Skin epidermis (tissue), 12 donors: ENCODE data around the gene CAMLG.

Experiments
- H3K27ac ChIP-seq, 21 experiments: fragments of 200-600 bp; sonication (generic) in 11 of 21; one replicate each; pipeline ENCODE4 v1.5.0; 2020; ENCODE audit warnings: mild to moderate bottlenecking in 3 of 21, inconsistent platforms in 2 of 21, moderate library complexity in 2 of 21
- H3K4me3 ChIP-seq, 7 experiments: fragments of 200-600 bp; sonication (generic) in 2 of 7; one replicate each; pipeline ENCODE4 v1.5.0; 2020; ENCODE audit warnings: inconsistent platforms in 2 of 7, mild to moderate bottlenecking in 2 of 7, moderate library complexity in 1 of 7

CAMLG gene

DNA sequence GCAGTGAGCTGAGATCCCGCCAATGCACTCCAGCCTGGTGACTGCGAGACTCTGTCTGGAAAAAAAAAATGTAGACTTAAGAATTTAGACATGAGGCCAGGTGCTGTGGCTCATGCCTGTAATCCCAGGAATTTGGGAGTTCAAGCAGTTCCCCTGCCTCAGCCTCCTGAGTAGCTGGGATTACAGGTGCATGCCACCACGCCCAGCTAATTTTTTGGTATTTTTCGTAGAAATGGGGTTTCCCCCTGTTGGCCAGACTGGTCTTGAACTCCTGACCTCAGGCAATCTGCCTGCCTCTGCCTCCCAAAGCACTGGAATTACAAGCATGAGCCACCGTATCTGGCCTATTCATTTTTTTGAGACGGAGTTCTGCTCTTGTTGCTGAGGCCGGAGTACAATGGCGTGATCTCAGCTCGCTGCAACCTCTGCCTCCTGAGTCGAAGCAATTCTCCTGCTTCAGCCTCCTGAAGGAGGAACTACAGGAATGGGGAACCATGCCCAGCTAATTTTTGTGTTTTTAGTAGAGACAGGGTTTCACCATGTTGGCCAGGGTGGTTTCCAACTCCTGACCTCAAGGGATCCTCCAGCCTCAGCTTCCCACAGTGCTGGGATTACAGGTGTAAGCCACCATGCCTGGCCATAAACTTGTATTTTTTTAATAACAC, 34.2 kb downstream of the CAMLG start:
- Histone ChIP-seq H3K27ac (no peak overlapping the region), H3K4me3 (no peak overlapping the region)

DNA sequence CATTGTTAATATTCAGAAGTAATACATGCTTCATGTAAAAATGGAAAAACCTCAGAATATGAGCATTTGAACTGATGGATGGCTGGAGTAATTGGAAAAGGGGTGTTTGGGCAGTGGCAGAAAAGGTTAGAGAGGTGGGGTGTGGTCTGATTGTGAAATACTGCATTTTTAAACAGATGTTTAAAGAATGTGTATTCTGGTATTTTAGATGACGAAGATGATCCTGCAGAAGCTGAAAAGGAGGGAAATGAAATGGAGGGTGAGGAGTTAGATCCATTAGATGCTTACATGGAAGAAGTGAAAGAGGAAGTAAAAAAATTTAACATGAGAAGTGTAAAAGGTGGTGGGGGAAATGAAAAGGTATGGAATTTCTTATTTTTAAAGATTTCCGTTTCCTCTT, 39.0 kb downstream of the CAMLG start:
- Histone ChIP-seq H3K4me3 (no peak overlapping the region), H3K27ac (no peak overlapping the region)

DNA sequence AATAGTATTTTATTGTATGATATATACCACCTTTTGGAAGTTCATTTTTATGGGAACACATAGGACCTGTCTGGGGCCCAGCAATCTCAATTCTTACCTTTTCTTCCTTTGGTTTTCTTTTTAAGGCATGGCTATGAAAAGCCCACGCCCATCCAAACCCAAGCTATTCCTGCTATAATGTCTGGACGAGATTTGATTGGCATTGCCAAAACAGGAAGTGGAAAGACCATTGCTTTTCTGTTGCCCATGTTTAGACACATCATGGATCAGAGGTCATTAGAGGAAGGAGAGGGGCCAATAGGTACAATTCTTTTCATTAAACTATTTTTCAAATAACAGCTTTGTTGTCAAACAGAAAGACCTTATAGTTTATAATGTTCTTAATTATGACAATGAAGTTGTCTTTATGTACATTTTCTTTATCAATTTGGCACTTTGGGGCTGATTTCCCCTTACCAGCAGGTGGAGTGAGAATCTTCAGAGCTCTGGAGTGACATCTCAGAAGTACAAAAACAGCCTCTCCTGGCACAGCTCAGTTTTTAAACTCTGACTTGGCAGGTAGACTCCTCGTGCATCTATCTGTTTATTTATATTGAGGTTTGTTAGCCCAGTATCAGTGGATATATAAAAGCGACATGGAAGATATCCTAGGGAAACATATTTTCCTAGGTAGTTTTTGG, 46.0 kb downstream of the CAMLG start:
- Histone ChIP-seq H3K4me3 (no peak overlapping the region), H3K27ac (no peak overlapping the region)

DNA sequence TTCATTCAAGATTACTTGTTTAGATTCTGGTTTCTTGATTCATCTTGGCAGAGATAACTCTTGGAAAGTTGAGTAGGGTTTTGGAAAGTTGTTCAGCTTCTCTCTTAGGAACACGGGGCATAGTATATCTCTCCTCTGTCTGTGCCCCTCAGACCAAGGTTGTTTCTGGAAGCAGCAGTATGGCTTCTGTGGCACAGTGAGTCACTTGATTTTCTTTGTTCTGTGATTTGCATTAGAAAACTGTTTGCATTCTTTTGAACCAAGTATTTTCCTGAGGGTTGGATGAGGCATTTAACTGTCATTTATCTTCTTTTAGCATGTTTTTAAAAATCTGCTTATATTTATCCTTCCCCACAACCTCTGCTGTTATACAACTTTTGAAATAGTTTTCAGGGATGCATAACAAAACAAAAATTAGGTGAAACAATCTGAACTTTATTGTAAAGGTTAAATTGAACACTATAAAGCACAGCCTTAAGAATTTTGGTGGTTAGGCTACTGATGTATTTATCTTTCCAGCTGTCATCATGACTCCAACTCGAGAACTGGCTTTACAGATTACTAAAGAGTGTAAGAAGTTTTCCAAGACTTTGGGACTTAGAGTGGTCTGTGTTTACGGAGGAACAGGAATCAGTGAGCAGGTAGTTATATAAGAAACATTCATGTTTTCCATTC, 46.7 kb downstream of the CAMLG start:
- no peak overlapping the region for H3K27ac ChIP-seq
- no peak overlapping the region for H3K4me3 ChIP-seq

DNA sequence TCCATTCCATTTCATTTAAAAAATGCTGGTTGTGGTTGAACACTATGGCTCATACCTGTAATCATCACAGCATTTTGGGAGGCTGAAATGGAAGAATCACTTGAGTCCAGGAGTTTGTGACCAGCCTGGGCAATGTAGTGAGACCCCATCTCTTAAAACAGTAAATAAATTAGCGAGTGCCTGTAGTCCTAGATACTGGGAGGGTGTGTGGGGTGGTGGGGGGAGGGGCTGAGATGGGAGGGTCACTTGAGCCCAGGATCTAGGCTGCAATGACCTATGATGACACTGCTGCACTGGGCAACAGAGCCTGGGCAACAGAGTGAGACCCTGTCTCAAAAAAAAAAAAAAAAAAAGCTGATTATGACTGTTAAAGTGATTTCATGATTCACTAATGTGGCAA, 49.3 kb downstream of the CAMLG start:
- H3K27ac ChIP-seq: no peak overlapping the region

DNA sequence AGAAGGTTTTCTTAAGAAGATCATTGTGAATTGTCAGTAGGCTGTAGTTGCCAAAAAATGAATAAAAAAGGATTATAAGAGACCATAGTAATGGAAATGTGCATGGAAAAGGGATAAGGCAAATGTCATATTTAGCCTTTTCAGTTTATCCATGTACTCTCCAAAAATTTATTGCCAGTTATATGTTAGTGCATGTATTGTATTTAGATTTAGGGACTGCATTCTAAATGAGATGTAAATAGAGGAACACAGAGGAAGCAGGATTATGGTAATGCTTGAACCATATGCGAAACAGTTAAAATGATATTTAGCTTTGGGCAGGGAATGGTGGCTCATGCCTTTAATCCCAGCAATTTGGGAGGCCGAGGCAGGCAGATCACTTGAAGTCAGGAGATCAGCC, 53.2 kb downstream of the CAMLG start:
- no peak overlapping the region for H3K27ac ChIP-seq
- no peak overlapping the region for H3K4me3 ChIP-seq

More for the DNA sequence above, 49.3 kb downstream of the CAMLG start:
- H3K4me3 ChIP-seq: no peak overlapping the region

DNA sequence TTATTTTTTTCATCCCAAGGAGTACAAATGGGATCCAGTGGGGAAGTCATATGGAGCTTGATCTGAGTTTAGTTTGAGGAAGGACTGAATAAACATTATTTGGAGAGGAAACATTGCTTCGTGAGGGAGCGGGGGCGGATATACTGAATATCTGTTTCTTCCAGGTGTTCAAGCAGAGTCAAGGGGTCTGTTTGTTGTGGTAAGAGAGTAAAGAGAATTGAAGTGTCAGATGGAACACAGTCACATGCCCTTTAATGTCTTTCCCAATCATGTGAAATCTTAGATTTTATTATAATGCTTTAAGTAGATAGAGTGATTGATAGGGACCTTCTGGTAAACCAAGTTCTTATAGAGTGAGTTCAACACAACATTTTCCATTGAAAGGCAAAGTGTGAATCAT, 53.9 kb downstream of the CAMLG start:
- H3K4me3 ChIP-seq: no peak overlapping the region
- H3K27ac ChIP-seq: no peak overlapping the region

DNA sequence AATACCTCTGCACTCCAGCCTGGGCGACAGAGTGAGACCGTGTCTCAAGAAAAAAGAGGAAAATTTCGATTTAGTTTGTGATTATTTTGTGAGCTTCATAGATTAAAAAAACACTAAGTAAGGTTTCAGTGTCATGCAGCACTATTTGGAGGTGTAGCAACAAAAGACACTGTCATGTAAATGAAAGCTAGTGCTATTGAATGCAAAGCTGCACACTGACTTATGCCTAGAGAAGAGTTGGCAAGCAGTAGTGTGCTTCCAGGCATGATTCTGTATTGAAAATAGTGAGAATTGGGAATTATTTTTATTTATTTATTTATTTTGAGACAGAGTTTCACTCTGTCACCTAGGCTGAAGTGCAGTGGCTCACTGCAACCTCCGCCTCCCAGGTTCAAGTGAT, 54.8 kb downstream of the CAMLG start:
- no peak overlapping the region for H3K27ac ChIP-seq
- H3K4me3 ChIP-seq: no peak overlapping the region

DNA sequence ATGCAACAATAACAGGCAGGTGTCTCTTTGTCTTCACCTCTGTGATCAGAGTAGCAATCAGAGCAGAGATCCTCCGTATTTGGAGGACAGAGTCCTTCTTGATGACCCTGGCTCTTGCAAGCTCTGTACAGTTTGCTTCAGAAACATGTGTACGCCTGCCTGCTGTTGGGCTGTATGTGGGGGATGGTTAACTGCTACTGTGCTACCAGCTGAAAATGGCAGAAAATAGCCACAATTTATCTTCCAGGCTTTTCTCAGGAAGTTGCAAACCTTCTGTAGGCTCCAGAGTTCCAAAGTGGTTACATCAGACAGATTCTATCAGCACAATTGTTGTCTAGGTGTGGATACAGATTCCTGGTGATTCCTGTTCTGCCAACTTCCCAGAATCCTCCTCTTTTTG, 55.7 kb downstream of the CAMLG start:
- Histone ChIP-seq H3K27ac (no peak overlapping the region), H3K4me3 (no peak overlapping the region)

DNA sequence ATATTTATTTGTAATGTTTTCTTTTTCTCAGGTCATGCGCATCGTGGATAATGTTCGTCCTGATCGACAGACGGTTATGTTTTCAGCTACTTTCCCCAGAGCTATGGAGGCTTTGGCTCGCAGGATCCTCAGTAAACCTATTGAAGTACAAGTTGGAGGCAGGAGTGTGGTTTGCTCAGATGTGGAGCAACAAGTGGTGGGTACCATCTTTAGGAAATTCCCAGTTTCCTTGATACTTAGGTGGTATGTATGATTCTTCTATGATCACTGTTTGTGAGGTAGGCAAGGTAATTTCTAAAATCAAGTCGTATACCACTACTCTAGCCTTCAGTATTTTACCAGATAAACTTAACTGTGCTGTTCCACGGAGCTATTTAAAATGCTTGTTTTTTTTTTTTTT, 56.5 kb downstream of the CAMLG start:
- Histone ChIP-seq H3K4me3 (no peak overlapping the region), H3K27ac (no peak overlapping the region)

DNA sequence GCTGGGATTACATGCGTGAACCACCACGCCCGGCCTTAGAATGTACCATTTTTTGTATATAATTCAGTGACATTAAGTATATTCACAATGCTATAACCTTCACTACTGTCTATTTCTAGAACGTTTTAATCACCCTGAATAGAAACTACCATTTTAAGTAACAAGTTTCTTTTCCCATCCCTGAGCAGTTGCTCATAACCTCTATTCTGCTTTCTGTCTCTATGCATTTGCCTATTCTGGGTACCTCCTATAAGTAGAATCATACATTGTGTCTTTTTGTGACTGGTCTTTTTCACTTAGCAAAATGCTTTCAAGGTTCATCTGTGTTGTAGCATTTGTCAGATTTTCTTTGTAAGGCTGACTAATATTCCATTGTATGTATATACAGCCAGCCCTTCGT, 60.1 kb downstream of the CAMLG start:
- no peak overlapping the region for H3K4me3 ChIP-seq
- H3K27ac ChIP-seq: no peak overlapping the region
